AG10803 (cell line): ENCODE results near the gene ANKRD39.
A peak's percentile ranks its signal among the peaks of the same experiment; 100 is the strongest.

Experiments
- DNase-seq: peaks from one replicate; pipeline ENCODE4 v3.0.0; 2010; ENCODE audit warnings: low read depth
- H3K4me3 ChIP-seq: 2 replicates; pipeline ENCODE4 v1.5.1; 2011; ENCODE audit warnings: mild to moderate bottlenecking, low read length, control low read depth
- TF ChIP-seq, protein P1 (sequence below): conservative IDR thresholded peaks from 2 replicates; pipeline ENCODE4 v1.5.1; 2011; ENCODE audit warnings: mild to moderate bottlenecking, low read length, control low read depth, inconsistent platforms

The ANKRD39 gene

DNA sequence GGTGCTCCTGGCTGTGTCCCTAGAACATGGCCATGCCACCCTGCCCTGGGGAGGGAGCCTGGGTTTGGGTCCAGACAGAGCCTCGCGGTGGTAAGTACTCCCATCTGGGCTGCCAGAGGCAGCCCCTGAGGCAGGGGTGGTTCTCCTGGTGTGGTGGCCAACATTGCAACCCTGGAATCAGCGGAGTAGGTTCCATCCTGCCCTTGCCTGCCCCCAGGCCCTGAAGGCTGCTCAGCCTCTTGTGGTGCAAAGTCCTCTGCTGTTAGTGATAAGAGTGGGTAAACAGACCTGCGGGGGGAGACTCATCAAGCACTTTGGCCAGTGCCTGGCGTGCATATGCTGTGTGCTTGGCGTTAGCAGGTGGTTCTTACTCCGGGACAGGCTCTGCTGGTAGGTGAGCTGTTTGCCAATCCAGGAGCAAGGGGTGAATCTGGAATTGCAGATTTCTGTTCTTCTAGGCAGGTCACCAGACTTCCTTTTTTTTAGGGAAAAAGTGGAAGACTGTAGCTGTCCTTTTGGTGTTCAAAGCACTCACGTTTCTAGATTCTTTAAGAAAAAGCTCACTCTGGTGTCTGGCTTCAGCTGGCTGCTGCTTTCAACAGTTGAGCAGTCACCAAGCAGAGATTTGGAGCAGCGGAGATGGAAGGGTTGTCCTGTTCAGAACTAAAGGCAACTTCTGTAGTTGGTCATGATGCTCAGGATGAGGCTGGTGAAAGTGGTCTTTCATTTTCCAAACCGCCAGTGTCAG, 38.5 kb downstream of the ANKRD39 start:
- no peak overlapping the region for H3K4me3 ChIP-seq
- TF ChIP-seq, protein P1, sequence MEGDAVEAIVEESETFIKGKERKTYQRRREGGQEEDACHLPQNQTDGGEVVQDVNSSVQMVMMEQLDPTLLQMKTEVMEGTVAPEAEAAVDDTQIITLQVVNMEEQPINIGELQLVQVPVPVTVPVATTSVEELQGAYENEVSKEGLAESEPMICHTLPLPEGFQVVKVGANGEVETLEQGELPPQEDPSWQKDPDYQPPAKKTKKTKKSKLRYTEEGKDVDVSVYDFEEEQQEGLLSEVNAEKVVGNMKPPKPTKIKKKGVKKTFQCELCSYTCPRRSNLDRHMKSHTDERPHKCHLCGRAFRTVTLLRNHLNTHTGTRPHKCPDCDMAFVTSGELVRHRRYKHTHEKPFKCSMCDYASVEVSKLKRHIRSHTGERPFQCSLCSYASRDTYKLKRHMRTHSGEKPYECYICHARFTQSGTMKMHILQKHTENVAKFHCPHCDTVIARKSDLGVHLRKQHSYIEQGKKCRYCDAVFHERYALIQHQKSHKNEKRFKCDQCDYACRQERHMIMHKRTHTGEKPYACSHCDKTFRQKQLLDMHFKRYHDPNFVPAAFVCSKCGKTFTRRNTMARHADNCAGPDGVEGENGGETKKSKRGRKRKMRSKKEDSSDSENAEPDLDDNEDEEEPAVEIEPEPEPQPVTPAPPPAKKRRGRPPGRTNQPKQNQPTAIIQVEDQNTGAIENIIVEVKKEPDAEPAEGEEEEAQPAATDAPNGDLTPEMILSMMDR, result no peak
- no peak for DNase-seq

DNA sequence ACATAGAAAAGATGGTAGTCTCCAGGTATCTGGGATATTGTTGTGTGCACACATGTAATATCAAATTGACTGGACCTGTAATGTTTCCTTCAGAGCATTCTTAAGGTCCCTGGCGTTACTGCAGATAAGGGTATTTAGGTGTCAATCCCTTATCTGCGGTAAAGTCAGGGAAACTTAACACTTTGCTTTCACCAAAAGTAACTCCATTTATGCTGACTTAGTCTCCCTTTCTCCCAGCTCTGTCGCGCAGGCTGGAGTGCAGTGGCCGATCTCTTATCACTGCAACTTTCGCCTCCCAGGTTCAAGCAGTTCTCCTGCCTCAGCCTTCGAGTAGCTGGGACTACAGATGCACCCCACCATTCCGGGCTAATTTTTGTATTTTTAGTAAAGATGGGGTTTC, 39.9 kb downstream of the ANKRD39 start:
- no peak for DNase-seq
- H3K4me3 ChIP-seq, result no peak overlapping the region; the same call in 1 of the 2 replicates
- TF ChIP-seq, protein P1, result no peak

DNA sequence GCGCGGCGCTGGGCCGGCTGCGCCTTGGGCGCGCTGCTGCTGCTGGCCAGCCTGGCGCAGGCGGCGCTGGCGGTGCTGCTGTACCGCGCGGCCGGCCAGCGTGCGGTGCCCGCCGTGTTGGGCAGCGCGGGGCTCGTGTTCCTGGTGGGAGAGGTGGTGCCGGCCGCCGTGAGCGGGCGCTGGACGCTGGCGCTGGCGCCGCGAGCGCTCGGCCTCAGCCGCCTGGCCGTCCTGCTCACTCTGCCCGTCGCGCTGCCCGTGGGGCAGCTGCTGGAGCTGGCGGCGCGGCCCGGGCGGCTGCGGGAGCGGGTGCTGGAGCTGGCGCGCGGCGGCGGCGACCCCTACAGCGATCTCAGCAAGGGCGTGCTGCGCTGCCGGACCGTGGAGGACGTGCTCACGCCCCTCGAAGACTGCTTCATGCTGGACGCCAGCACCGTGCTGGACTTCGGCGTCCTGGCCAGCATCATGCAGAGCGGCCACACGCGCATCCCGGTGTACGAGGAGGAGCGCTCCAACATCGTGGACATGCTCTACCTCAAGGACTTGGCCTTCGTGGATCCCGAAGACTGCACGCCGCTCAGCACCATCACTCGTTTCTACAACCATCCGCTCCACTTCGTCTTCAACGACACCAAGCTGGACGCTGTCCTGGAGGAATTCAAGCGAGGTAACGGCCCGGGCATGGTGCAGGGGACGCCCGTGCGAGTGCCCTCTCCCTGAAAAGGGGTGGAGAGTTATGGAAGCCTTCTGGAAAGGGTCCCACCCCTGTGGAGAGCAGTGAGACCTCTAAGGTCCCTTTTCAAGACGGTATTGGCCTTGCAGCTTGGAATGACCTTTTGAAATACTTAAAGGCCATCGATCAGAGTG, 40.7 kb downstream of the ANKRD39 start:
- TF ChIP-seq, protein P1, result no peak
- DNase-seq, result peak; percentile 15
- H3K4me3 ChIP-seq, result peak overlapping the region; percentile 65

DNA sequence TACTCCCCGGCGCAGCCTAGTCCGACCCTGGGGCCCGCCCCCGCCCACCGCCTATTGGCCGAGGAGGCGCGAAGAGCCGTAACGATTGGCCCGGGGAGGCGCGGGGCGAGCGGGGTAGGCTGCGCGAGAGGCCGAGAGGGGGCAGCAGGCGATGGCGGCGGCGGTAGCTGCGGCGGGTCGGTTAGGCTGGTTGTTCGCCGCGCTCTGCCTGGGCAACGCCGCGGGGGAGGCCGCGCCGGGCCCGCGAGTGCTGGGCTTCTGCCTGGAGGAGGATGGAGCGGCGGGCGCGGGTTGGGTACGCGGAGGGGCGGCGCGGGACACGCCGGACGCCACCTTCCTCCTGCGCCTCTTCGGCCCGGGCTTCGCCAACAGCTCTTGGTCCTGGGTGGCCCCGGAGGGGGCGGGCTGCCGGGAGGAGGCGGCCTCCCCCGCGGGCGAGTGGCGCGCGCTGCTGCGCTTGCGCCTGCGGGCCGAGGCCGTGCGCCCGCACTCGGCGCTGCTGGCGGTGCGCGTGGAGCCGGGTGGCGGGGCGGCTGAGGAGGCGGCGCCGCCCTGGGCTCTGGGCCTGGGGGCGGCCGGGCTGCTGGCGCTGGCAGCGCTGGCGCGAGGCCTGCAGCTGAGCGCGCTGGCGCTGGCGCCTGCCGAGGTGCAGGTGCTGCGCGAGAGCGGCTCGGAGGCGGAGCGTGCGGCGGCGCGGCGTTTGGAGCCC, 41.5 kb downstream of the ANKRD39 start, which contains the start of gene CNNM3:
CNNM3 (plus strand) TSS at position 142 of the 709 bp plus-strand sequence; CDS start at position 152, 10 bp downstream.
- H3K4me3 ChIP-seq, result peak within 1 kb of the TSS; percentile 68
- TF ChIP-seq, protein P1, result peak; percentile 44
- peak; percentile 91 for DNase-seq

DNA sequence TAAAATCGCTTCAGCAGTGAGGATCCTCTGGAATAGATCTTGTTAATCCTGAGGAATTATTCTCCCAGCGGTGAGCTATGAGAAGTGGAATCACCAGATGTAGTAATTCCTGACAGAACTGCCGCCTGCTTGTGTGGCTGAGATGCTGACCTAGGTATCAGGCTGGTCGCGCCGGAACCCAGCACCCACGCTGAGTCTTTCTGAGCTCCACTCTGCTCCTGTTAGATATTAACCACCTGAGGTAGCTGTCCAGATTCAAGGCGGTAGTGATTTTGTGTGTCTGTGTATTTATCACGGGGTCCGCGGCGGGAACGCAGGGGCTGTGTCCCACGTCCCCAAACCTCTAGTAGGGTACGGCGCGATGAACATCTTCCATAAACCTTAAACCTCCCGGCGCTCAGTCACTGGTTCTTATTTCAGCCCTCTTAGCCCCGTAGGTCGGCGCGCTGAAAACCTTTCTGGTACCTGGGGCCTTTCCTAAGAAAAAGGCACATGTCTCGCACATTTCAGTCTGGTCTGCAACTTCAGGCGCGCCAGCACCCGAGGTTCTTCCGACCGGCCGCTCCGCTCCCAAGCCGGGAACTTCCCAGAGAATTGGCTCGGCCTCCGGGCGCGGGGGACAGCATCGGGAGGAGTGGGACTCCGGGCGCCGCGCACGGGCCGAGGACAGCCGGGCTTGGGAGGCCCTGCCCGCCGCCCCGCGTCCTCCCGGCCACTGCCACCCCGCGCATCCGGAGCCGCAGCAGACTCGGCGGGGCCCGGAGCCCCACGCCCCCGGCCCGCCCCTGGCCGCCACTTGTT, 42.3 kb downstream of the ANKRD39 start:
- peak; percentile 60 for DNase-seq
- TF ChIP-seq, protein P1, result 0 out of 2 replicates have a peak, but pooled peaks have one; percentile 19

GRCh38 chr2:96813656-96814055, 44.2 kb downstream of the ANKRD39 start:
- DNase-seq, result no peak
- H3K4me3 ChIP-seq, result no peak overlapping the region
- TF ChIP-seq, protein P1, result no peak

More for the DNA sequence above, 42.3 kb downstream of the ANKRD39 start:
- H3K4me3 ChIP-seq, result peak overlapping the region; percentile 68
